ENCODE results near the gene RAB39B.
A peak's percentile ranks its signal among the peaks of the same experiment; 100 is the strongest.

The RAB39B gene

GRCh38 chrX:155216179-155216939, 47.9 kb downstream of the RAB39B start, which contains the start of gene VBP1:
Gene VBP1, plus strand, starts transcription at chrX:155216460. Its CDS starts 23 bp downstream, at chrX:155216483.
- peak; percentile 62 to 78 for DNase-seq (ENCODE audit: extremely low read depth in 1 of 2, low read depth in 1 of 2)

GRCh38 chrX:155215443-155216178, 48.7 kb downstream of the RAB39B start:
- no peak for DNase-seq (ENCODE audit: extremely low read depth in 1 of 2, low read depth in 1 of 2)

- no peak for DNase-seq (ENCODE audit: extremely low read depth in 1 of 2, low read depth in 1 of 2)
These were observed 50.6 kb downstream of the RAB39B start for GRCh38 chrX:155213731-155214130.

- no peak for DNase-seq (ENCODE audit: extremely low read depth in 1 of 2, low read depth in 1 of 2)
These were observed 53.1 kb downstream of the RAB39B start for GRCh38 chrX:155211208-155211607.

Measured in stimulated activated CD8-positive, alpha-beta memory T cell treated with anti-CD3 and anti-CD28 coated beads, Interleukin-7, amount 100 ng/mL, for 48 hours (primary cell).